ENCODE data around the gene PLSCR3. TPM values are rescaled to one million over a fixed set of nuclear protein-coding genes. Genes with fewer than 3 reads are reported as not detected.

The PLSCR3 gene
- total RNA-seq, 1 experiment from 2014 or later, result 31.5 TPM

DNA sequence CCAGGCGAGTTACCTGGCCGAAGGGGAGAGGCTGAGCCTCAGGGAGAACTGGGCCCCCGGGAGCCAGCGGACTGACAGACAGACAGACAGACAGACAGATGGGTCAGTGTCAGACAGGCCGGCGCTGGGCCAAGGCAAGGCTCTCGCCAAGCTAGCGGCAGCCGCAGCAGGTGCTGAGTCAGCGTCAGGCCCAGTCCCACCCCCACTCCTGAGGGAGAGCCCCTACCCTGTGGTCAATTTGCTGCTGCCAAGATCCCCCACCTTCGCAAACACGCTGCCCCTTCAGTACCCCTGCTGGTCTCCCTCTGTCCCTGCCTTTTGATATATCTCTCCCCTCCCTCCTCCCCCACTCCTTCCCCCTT is 46.5 kb upstream of the PLSCR3 start:
- Histone ChIP-seq H3K23ac (ENCODE audit: insufficient read length, low read depth, low read length) (no peak overlapping the region), H3K9ac (ENCODE audit: extremely low read depth, insufficient read length, low read length) (no peak overlapping the region), H4K5ac (ENCODE audit: insufficient read length, low read depth, low read length) (no peak overlapping the region), H3K79me1 (ENCODE audit: insufficient read depth, low read depth, low read length, poor library complexity, severe bottlenecking) (no peaks in the 10 kb centered on the region), H3K18ac (ENCODE audit: insufficient read length, low read depth, low read length) (no peak overlapping the region), H2BK120ac (ENCODE audit: low read depth, low read length, poor library complexity, severe bottlenecking) (no peak overlapping the region), H3K27ac (ENCODE audit: insufficient read length, low read depth, low read length) (no peak overlapping the region), H3K79me2 (ENCODE audit: insufficient read depth, low read length) (no peaks in the 10 kb centered on the region), H2AFZ (ENCODE audit: low read length) (no peak overlapping the region), H4K91ac (ENCODE audit: insufficient read length, low read depth, low read length) (no peak overlapping the region), H4K8ac (replicated peaks; ENCODE audit: insufficient read length, low read depth, low read length) (no peak overlapping the region), H4K20me1 (ENCODE audit: control insufficient read depth, insufficient read depth, insufficient read length) (no peaks in the 10 kb centered on the region), H2BK20ac (ENCODE audit: low read depth, low read length, poor library complexity, severe bottlenecking) (no peak overlapping the region), H2BK12ac (ENCODE audit: insufficient read length, low read depth, low read length) (no peak overlapping the region), H3K4ac (ENCODE audit: low read depth, low read length) (no peak overlapping the region), H3K56ac (ENCODE audit: insufficient read length, low read depth, low read length) (no peak overlapping the region), H2BK15ac (ENCODE audit: low read depth, low read length) (no peak overlapping the region), H3K23me2 (ENCODE audit: insufficient read length, low read depth, low read length, poor library complexity, severe bottlenecking) (peaks cover 32% of the 10 kb centered on the region), H3K14ac (ENCODE audit: insufficient read depth, low read length) (no peak overlapping the region; the same call in 1 of the 2 replicates), H2AK5ac (ENCODE audit: insufficient read length, low read length) (no peak overlapping the region), H3K9me3 (ENCODE audit: control insufficient read depth, low read depth, low read length) (no peaks in the 10 kb centered on the region), H3T11ph (ENCODE audit: low read length) (no peak overlapping the region), H3K4me2 (ENCODE audit: insufficient read depth, insufficient read length, low read length) (peak overlapping the region; percentile 60), H2BK5ac (ENCODE audit: insufficient read length, low read length) (no peak overlapping the region), H3K27me3 (ENCODE audit: insufficient read depth, low read length) (peaks cover 7% of the 10 kb centered on the region), H3K4me1 (ENCODE audit: insufficient read depth, low read length) (no peaks in the 10 kb centered on the region; the same call in 1 of the 2 replicates)
- no CpG with 5 or more reads among the region's 12 CpGs for WGBS (ENCODE audit: extremely low coverage, insufficient read length, low lambda C conversion rate)
- TF ChIP-seq, protein P1, sequence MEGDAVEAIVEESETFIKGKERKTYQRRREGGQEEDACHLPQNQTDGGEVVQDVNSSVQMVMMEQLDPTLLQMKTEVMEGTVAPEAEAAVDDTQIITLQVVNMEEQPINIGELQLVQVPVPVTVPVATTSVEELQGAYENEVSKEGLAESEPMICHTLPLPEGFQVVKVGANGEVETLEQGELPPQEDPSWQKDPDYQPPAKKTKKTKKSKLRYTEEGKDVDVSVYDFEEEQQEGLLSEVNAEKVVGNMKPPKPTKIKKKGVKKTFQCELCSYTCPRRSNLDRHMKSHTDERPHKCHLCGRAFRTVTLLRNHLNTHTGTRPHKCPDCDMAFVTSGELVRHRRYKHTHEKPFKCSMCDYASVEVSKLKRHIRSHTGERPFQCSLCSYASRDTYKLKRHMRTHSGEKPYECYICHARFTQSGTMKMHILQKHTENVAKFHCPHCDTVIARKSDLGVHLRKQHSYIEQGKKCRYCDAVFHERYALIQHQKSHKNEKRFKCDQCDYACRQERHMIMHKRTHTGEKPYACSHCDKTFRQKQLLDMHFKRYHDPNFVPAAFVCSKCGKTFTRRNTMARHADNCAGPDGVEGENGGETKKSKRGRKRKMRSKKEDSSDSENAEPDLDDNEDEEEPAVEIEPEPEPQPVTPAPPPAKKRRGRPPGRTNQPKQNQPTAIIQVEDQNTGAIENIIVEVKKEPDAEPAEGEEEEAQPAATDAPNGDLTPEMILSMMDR (conservative IDR thresholded peaks at IDR 0.05), result peak; percentile 23; the same call in 1 of the 3 replicates
- Mint-ChIP-seq H3K36me3 (ENCODE audit: insufficient read depth in 1 of 3, low read depth in 3 of 3) (peaks cover 0 to 13% (median 2%) of the 10 kb centered on the region in 3 experiments; a peak in 3 of 7 replicates), H3K4me3 (peak overlapping the region; percentile 93 to 98), H3K27ac (peak overlapping the region; percentile 67 to 99 (median 97); a peak in 6 of 7 replicates), H3K4me1 (peaks cover 41 to 49% of the 10 kb centered on the region in 2 experiments), H3K27me3 (ENCODE audit: low read depth) (peaks cover 32% of the 10 kb centered on the region), H3K9me3 (no peaks in the 10 kb centered on the region; a peak in 1 of 5 replicates)
- DNase-seq, result peak; percentile 79

All from H9 (cell line).